ENCODE data around the gene HDAC4.
"Not testable (repeated sequence)": the region's sequence is repeated elsewhere in the genome, so short reads cannot be mapped to it uniquely, and the experiment has no call there.

The HDAC4 gene

DNA sequence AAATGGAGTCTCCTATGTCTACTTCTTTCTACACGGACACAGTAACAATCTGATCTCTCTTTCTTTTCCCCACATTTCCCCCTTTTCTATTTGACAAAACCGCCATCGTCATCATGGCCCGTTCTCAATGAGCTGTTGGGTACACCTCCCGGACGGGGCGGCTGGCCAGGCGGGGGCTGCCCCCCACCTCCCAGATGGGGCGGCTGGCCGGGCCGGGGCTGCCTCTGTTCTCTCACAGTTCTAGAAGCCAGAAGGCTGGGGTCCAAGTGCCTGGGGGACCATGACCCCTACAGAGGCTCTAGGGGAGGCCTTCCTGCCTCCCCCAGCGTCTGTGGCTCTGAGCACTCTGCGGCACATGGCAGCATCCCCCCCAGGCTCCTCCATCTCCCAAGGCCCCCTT lies 362.5 kb downstream of the HDAC4 start:
- H3K4me3 ChIP-seq (ENCODE audit: low read length); H3K9ac ChIP-seq (ENCODE audit: low read length); H3K36me3 ChIP-seq (ENCODE audit: control insufficient read depth, insufficient read depth, low read length); H3K4me1 ChIP-seq (ENCODE audit: control insufficient read depth, insufficient read depth, low read length); H3K27me3 ChIP-seq (ENCODE audit: control insufficient read depth, insufficient read depth, low read length); H3K9me3 ChIP-seq (ENCODE audit: control insufficient read depth, low read length): not testable (repeated sequence)

DNA sequence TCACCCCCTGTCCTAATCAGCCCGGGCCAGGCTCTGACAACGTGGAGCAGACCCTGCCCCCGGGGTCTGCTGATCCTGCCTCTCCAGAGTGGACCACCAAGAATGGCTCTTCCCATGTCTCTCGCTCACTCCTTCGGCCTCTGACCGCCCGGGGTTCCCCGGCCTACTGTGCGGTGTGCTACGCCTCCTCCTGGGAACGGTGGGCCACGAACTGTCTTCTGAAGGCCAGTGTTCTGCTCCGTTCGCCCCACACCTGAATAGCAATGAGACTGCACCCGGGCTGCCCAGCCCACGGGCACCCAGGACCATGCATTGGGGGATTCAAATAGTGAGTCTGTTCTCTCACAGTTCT lies 363.3 kb downstream of the HDAC4 start:
- no peaks in the 10 kb centered on the region for H3K27me3 ChIP-seq (ENCODE audit: control insufficient read depth, insufficient read depth, low read length)
- no peaks in the 10 kb centered on the region for H3K36me3 ChIP-seq (ENCODE audit: control insufficient read depth, insufficient read depth, low read length)

DNA sequence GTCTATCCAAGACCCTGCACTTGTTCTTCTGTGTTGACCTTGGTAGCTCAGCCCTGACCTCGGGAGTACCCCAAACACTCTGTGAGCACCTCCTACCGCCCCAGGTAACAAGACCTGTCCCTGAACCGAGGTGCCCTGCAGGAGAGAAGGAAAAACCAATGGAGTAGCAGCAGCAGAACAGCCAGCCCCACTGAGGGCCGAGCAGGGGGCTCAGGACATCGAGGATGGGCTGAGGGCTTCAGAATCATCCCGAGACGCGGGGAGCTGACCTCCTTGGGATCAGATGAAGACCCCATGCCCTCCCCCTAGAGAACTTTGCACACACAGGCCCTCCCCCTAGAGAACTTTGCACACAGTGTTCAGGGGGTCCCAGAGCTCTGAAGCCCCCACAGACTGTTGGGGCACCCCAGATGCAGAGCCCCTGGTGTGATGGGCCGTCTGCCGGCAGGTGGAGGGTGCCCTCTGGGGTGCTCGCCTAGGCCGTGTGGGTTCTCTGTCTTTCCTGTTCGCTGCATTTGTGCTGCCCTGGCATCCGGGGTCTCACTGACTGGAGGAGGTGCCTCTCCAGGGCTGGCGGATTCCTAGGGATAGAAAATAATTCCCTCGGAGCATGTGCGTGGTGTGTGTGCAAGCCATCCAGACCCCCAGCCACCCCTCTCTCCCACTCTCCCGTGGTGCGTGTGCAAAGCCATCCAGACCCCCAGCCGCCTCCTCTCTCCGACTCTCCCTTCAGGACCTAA lies 363.8 kb downstream of the HDAC4 start:
- Histone ChIP-seq H3K4me3 (ENCODE audit: low read length) (no peak overlapping the region), H3K9ac (ENCODE audit: low read length) (no peak overlapping the region), H3K27me3 (ENCODE audit: control insufficient read depth, insufficient read depth, low read length) (no peaks in the 10 kb centered on the region), H3K4me1 (ENCODE audit: control insufficient read depth, insufficient read depth, low read length) (no peaks in the 10 kb centered on the region), H3K9me3 (ENCODE audit: control insufficient read depth, low read length) (no peaks in the 10 kb centered on the region), H3K36me3 (ENCODE audit: control insufficient read depth, insufficient read depth, low read length) (no peaks in the 10 kb centered on the region)

More for the DNA sequence above, 363.3 kb downstream of the HDAC4 start:
- Histone ChIP-seq H3K4me3 (ENCODE audit: low read length) (no peak overlapping the region), H3K9ac (ENCODE audit: low read length) (no peak overlapping the region), H3K9me3 (ENCODE audit: control insufficient read depth, low read length) (no peaks in the 10 kb centered on the region), H3K4me1 (ENCODE audit: control insufficient read depth, insufficient read depth, low read length) (no peaks in the 10 kb centered on the region)

DNA sequence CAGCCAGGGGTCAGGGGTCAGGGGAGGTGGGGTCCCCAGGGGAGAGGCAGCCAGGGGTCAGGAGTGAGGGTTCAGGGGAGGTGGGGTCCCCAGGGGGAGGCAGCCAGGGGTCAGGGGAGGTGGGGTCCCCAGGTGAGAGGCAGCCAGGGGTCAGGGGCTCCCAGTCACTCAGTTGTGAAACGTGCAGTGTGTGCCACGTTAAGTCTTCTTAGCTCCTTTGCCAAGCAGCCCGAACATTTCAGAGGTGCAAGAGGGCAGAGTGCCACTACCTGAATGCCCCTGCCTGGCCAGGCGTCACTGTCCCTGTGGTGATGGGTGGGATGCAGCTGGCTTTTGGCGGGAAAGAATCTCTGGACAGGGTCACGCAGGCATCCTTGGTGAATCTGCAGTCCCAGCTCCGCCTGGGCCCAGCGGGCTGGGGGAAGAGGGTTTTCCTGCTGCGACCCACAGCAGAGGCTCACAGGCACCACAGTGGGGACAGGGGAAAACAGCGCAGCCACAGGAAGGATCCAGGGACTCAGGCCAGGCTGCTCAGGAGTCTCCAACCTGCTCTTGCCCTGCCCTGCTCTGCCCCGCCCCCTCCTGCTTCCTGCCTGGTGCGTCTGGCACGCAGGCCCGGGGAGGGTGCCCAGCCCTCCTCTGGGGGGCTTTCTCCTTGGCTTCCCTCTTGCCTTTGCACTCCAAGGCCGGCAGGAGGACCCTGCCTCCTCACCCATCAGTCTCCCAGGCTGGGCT lies 364.7 kb downstream of the HDAC4 start:
- no peaks in the 10 kb centered on the region for H3K36me3 ChIP-seq (ENCODE audit: control insufficient read depth, insufficient read depth, low read length)
- H3K9me3 ChIP-seq (ENCODE audit: control insufficient read depth, low read length), result no peaks in the 10 kb centered on the region
- H3K9ac ChIP-seq (ENCODE audit: low read length), result no peak overlapping the region
- no peaks in the 10 kb centered on the region for H3K4me1 ChIP-seq (ENCODE audit: control insufficient read depth, insufficient read depth, low read length)
- H3K4me3 ChIP-seq (ENCODE audit: low read length), result no peak overlapping the region
- H3K27me3 ChIP-seq (ENCODE audit: control insufficient read depth, insufficient read depth, low read length), result no peaks in the 10 kb centered on the region

DNA sequence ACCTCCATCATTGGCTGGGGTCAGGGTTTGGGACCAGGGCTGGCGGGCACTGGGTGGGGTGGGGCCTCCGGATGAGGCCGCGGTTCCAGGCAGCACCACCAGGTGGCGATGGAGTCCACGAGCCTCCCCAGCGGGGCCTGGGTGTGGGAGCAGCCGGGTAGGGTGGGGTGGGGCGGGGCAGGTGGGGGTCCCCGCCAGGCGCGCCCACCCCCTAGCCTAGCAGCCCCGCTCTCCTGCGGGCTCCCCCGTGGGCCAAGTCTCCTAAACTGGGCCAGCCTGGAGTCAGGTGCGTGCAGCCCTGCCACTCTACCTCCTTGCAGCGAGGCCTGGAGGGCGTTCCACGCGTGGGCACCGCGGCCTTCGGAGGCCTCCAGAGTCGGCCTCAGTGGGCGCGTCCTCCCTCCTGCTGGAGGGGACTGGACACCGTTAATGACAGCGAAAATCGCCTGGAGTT lies 365.4 kb downstream of the HDAC4 start:
- Histone ChIP-seq H3K4me1 (ENCODE audit: control insufficient read depth, insufficient read depth, low read length) (no peaks in the 10 kb centered on the region), H3K4me3 (ENCODE audit: low read length) (no peak overlapping the region), H3K9me3 (ENCODE audit: control insufficient read depth, low read length) (no peaks in the 10 kb centered on the region), H3K9ac (ENCODE audit: low read length) (no peak overlapping the region), H3K36me3 (ENCODE audit: control insufficient read depth, insufficient read depth, low read length) (no peaks in the 10 kb centered on the region), H3K27me3 (ENCODE audit: control insufficient read depth, insufficient read depth, low read length) (no peaks in the 10 kb centered on the region)

DNA sequence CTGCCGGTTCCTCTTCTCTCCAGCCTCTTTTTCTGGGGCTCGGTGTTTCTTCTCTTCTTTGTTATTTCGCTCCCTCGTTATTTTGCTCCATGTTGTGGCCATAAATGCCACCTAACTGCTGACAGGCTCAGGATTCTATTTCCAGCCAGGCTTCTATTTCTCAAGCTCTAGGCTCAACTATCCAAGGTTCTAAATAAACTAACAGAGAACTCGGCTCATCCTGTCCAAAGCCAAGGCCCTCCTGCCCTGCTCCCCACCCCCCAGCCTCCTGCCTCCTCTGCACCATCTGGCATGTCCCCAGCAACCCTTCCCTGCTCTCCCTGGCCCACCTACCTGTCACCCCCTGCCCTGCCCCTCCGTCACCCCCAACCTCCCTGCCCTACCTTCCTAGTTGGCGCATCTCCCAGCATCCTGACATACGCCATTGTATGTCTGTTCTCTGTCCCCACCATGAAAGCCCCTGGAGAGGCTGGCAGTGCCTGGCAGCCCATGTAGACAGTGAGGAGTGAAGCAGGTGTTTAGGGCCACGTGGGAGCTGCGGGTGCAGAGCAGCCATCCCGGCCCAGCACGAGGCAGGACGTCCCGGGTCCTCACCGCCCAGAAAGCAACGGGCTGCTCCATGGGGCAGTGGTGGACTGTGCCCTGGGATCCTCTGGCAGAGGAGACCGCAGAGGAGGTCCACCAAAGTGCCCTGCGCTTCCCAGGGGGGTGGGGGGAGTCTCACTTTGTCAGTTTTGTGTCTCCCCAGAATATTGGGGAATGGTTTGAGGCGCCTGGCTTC lies 366.1 kb downstream of the HDAC4 start:
- no peaks in the 10 kb centered on the region for H3K27me3 ChIP-seq (ENCODE audit: control insufficient read depth, insufficient read depth, low read length)
- no peaks in the 10 kb centered on the region for H3K36me3 ChIP-seq (ENCODE audit: control insufficient read depth, insufficient read depth, low read length)
- no peaks in the 10 kb centered on the region for H3K4me1 ChIP-seq (ENCODE audit: control insufficient read depth, insufficient read depth, low read length)
- H3K4me3 ChIP-seq (ENCODE audit: low read length), result no peak overlapping the region
- H3K9ac ChIP-seq (ENCODE audit: low read length), result no peak overlapping the region
- no peaks in the 10 kb centered on the region for H3K9me3 ChIP-seq (ENCODE audit: control insufficient read depth, low read length)

DNA sequence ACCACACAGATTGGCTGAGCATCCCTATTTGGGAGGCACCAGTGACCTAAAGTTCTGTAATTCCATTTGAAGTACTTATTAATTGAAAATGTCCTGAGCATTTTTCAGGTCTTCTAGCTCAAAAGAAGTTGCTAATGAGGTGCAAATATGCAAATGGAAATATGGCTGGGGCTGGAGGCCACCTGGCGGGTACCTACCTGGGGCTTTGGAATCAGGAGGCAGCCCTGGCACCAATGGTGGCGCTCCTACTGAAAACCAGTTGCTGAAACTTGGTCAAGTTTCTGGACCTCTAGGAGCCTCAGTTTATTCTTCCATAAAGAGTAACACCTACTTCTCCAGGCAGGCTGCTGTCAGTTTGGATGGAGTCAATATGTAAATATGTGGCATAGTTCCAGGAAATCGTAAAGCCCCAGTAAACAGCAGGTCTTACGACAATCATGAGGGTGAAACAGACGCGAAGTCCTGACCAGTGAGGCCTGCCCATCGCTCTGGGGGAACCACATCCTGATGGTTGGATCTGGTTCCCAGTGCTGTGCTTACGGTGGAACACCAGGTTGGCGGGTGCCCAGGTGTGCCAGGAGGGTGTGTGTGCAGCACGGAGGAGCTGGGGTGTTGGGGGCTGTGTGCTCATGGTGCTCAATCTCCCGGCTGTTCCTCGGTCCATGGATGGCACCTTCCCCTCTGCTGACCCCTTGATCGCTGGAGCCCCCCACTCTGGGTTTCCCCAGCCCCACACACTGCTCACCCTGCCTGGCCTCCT lies 366.8 kb downstream of the HDAC4 start:
- no peaks in the 10 kb centered on the region for H3K9me3 ChIP-seq (ENCODE audit: control insufficient read depth, low read length)
- no peaks in the 10 kb centered on the region for H3K4me1 ChIP-seq (ENCODE audit: control insufficient read depth, insufficient read depth, low read length)
- H3K9ac ChIP-seq (ENCODE audit: low read length), result no peak overlapping the region
- H3K4me3 ChIP-seq (ENCODE audit: low read length), result no peak overlapping the region
- H3K27me3 ChIP-seq (ENCODE audit: control insufficient read depth, insufficient read depth, low read length), result no peaks in the 10 kb centered on the region
- H3K36me3 ChIP-seq (ENCODE audit: control insufficient read depth, insufficient read depth, low read length), result no peaks in the 10 kb centered on the region

DNA sequence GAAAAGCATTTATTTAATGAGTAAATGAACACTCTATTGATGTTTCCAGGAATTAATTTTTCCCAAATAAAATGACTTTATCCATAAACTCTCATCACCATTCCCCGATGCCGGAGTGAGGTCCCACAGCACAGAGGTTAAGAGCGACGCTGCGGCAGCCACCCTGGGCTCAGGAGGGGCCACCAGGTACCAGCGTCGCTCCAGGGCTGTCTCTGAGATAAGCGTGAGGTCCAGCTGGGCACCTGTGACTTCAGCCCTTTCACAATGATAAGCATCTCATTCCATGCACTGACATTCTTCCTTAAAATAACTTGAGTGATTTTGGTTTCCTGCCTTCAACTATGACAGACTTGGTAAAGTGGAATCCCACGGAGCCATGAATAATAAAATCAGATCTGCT lies 370.9 kb downstream of the HDAC4 start:
- no peaks in the 10 kb centered on the region for H3K9me3 ChIP-seq (ENCODE audit: control insufficient read depth, low read length)
- no peak overlapping the region for H3K9ac ChIP-seq (ENCODE audit: low read length)
- no peak overlapping the region for H3K4me3 ChIP-seq (ENCODE audit: low read length)
- no peaks in the 10 kb centered on the region for H3K27me3 ChIP-seq (ENCODE audit: control insufficient read depth, insufficient read depth, low read length)
- H3K4me1 ChIP-seq (ENCODE audit: control insufficient read depth, insufficient read depth, low read length), result peaks cover 6% of the 10 kb centered on the region
- no peaks in the 10 kb centered on the region for H3K36me3 ChIP-seq (ENCODE audit: control insufficient read depth, insufficient read depth, low read length)

DNA sequence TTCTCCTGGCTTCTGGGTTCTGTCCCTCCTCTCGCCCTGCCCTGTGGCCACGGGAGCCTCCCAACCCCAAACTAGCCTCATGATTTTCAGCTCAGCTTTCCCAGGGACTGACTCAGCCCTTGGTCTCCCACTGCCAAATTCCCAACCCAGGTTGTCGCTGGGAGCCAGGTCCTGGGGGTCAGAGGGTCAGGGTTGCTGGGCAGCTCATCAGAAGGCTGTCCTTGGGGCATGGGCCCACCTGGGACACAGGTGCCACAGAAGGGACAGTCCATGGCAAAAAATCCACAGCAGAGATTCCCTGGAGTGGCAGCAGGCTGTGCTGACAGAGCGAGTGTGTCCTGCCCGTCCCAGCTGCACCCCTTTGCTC lies 372.6 kb downstream of the HDAC4 start:
- Histone ChIP-seq H3K27me3 (ENCODE audit: control insufficient read depth, insufficient read depth, low read length) (no peaks in the 10 kb centered on the region), H3K9ac (ENCODE audit: low read length) (no peak overlapping the region), H3K36me3 (ENCODE audit: control insufficient read depth, insufficient read depth, low read length) (no peaks in the 10 kb centered on the region), H3K4me3 (ENCODE audit: low read length) (no peak overlapping the region), H3K9me3 (ENCODE audit: control insufficient read depth, low read length) (no peaks in the 10 kb centered on the region), H3K4me1 (ENCODE audit: control insufficient read depth, insufficient read depth, low read length) (peaks cover 17% of the 10 kb centered on the region)

DNA sequence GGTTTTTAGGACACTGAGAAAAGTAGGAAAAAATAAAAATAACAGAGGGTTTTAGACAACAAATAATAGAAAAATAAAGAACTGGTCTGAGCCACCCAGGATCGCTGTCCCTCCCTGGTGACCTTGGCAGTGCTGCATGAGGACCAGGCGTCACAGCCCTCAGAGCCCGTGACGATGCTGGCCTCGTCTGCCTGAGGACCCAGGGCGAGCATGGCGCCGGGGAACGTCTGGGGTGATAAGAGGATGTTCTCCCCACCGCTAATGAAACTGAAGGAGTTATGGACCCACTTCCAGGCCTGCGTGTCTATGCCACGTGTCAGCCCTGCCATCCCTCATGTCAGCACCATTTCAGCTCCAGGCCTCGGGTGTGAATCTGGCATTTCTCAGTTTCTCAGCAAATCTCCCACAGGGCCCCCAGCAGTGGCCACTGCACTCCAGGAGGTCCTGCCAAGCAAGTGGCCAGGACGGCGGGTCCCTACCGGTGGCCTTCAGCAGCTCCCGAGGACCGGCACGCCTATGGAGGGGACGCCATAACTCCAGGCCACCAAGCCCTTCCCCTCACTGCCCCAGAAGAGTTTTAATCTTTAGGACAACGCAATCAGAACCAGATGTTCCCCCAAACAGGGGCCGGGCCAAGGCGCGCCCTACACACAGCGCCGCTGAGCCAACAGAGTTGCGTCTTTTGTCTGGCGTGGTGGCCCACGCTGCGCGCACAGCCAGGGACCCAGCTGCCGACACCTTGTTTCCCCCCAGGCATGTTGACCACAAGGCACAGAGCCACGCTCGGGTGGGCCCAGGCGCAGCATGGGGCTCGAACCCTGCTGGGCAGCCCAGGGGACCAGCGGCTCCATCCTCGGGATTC lies 373.2 kb downstream of the HDAC4 start:
- Histone ChIP-seq H3K36me3 (ENCODE audit: control insufficient read depth, insufficient read depth, low read length) (no peaks in the 10 kb centered on the region), H3K4me3 (ENCODE audit: low read length) (no peak overlapping the region), H3K9ac (ENCODE audit: low read length) (no peak overlapping the region), H3K27me3 (ENCODE audit: control insufficient read depth, insufficient read depth, low read length) (no peaks in the 10 kb centered on the region), H3K9me3 (ENCODE audit: control insufficient read depth, low read length) (no peaks in the 10 kb centered on the region), H3K4me1 (ENCODE audit: control insufficient read depth, insufficient read depth, low read length) (peaks cover 17% of the 10 kb centered on the region)

DNA sequence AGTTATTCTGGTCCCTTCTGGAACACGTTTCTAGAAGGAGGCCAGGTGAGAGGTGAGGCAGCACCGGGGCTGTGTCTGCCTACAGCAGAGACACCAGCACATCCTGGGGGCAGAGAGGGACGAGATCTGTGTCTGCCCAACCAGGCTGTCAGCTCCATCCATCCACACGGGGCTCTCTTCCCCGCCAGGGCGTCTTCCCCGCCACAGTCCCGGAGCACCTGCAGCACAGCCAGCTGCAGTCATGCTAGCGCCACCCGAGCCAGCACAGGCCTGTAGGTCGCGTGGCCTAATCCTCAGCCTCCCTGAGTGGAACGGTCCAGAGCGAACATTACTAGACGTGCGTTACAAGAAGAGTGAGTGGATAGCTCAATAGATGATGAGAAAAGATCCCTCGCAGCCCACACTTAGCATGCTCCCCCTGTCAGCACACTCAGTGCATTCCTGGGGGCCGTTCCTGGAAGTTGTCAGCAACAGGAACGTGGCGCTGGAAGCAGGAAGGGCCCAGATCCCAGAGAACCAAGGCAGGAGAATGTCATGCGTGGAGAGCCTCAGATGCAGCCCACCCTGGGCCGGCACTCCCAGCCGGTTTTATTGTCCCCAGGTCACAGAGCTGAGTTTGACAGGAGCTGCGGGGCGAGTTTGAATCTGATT lies 374.0 kb downstream of the HDAC4 start:
- Histone ChIP-seq H3K9me3 (ENCODE audit: control insufficient read depth, low read length) (no peaks in the 10 kb centered on the region), H3K4me3 (ENCODE audit: low read length) (no peak overlapping the region), H3K36me3 (ENCODE audit: control insufficient read depth, insufficient read depth, low read length) (no peaks in the 10 kb centered on the region), H3K9ac (ENCODE audit: low read length) (no peak overlapping the region), H3K4me1 (ENCODE audit: control insufficient read depth, insufficient read depth, low read length) (peaks cover 17% of the 10 kb centered on the region), H3K27me3 (ENCODE audit: control insufficient read depth, insufficient read depth, low read length) (no peaks in the 10 kb centered on the region)

Measured in mucosa of stomach (tissue), 1 donor.